Smooth muscle cell of the brain vasculature (primary cell): ENCODE measurements around the gene HUWE1.

ENCODE experiments used
- DNase-seq: peaks from one replicate; pipeline ENCODE4 v3.0.0-alpha.2; 2012; ENCODE audit warnings: low read depth, low spot score

Gene HUWE1

DNA sequence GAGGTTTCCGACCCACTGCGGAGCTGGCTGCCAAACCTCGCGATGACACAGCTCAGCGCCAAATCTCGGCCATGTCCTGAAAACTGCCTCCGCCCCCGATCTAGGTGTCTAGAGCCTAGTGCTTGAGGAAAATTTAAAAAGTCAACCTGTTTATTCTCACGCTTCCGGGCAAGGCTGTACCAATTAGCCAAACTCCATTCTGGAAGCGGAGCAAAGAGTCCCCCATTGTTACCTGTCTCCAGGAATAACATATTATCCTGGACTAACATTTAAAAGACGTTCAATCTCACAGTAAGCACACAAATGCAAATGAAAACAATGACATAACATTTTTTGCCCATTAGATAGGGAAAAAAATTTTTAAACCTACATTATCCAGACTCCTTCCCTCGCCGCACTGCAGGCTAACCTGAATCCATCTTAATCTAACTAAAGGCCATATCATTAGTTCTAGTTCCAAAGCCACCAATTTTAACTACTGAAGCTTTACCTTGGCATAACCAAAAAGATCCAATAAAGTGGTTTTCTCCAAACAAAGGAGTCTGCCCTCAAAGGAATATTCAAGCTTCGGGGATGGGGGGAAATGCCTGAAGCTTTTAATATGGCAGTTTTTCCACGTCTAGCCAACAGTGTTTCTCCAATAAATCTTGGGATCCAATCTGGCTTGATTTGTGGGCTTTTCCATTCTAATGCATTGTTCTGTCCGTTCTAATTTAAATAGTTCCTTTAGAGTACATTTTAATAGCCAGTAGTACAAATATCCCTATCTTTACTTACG lies 1.9 kb downstream of the HUWE1 start:
- no peak for DNase-seq

DNA sequence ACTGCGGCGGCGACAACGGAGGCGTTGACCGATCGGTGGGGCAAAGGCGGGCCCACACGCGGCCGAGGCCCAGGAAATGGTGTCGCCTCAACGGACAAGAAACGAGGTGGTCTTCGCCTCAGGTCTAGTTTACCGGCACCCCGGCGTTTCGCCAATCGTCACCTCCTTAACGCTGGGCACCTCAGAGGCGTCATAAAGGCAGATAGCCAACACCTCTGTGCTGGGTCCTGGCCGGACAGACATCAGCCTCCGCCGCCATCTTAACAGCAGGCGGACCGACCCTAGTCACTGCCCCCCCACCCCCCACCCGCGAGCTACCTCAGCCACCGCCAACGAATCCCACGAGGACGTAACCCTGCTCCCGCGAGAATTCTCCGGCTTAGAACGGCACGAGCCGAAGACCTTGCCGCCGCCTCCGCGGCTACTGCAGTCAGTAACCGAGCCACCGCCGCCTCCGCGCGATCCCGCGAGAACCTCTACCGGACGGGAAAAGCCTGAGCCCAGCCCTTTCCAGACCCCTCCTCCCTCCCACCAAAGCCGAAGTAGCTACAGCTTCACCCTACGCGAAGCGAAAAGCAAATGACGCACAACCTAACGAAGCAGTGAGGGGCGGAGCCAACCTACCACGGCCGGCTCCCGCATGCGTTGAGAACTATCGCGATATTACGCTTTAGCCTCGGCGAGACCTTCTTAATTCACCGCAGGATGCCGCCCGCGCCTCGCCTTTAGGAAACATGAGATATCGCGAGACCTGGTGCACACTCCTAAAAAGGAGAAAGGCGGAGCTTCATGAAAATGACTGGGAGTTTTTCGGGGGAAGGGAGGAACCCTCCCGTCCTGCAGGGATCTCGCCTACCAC lies 2.7 kb downstream of the HUWE1 start:
- peak; percentile 93 for DNase-seq

DNA sequence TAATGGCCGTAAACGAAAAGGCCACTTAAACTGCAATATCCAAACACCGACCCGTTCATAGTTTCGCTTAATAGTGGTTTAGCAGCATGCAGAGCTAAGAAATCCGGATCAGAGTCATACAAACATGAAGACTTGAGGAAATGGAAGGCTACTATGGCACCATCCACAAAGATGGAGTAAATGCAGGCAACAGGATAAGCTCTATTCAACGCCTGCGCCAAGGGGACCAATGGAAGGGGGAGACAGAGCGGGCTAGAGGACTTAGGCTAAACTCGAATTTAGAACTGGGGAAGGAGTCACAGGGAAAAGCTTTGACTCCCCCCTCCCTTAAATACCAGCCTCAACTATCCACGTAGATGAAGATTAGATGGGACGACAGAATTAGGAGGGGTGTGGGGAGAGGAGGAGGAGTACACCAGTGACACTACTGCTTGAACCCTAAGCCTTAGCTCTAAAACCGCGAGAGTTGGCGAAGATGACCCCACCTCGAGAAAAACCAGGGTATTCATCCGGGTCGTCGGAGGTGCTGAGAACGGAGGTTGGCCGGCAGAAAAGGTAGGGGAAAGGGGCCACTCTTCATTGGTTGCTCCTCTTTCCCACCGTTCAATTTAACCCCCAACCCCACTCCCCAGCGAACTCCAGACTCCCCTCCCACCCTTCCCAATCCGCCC lies 3.5 kb downstream of the HUWE1 start:
- DNase-seq, result no peak

DNA sequence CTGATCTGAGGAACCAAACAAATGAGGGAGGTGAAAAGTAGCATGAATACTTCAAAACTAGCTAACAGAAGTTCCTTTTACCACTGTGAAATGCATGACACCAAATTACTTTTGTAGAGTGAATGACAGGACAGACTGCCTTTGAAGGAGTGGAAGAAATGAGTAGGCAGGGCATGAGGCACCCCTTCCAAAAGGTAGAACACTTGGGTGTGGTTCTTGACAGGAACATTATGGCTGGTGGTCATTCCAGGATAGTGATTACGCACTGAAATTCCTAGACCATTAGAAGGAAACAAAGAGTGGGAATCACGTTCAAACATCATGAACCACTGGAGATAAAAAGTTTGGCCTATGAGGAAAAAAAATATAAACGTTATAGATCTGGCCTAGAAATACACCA lies 4.9 kb downstream of the HUWE1 start:
- DNase-seq, result no peak

DNA sequence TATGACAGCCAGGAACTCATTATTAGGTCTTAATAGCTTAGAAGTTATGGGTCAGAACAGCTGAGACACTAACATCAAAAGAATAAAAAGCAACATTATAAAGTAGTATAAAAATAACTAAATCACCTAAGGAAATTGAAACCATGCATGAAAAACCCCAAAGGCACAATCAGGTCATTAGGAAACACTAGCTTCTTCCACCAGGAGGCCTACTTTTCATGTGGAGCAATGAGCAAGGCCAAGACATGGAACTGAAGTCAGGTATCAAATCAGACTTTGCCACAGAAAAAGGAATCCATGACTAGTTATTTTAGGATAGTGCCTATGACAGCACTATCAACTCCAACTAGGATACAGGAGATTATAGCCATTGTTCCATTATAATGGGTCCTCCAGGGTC lies 7.9 kb downstream of the HUWE1 start:
- DNase-seq, result no peak

DNA sequence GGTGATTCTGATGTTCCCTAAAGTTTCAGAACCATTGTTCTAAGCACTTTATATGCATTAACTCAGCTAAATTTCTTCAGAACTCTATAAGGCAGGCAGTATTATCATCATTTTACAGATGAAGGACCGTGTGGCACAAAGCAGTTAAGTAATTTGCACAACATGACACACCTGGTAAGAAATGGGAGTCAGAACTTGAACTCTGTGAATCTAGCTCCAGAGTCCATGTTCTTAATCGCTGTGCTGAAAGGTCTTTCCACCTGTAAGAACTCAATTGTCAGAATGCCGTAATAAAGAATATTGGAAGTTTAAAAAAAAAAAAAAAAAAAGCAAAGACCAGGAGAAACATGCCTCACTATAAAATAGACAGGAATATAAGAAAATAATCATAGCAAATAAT lies 9.2 kb downstream of the HUWE1 start:
- no peak for DNase-seq

DNA sequence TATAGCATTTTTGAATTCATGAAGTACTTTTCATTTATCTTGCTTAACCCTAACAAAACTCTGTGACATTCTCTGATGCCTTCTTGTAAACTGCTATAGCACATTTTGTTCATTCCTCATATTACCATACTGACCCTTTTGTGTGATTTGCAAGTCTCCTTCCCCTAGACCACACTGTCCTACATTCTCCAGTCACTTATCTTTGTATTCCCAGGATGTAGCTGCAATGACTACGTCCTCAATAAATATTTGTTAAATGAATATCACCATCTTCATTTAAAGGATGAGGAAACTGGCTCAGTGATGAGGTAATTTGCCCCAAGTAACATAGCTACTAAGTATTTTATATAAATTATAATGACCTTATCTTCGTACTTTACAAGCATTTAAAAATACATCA lies 11.9 kb downstream of the HUWE1 start:
- DNase-seq, result no peak

DNA sequence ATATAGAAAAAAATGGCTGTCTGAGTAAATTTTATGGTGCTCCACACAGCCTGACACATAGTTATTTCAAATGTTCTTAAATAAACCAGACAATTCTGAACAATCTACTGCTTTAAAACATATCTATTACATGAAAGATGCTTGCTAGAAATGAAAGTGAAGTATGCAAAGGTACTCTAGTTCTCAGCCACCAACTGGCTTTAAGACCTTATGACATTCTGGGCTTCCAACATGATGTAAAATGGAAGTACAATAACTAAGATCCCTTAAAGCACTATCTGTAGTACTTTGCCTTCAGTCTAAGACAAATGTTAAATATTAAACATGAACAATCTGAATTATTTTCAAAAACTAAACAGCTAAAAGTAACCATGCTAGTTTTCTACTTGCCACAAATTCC lies 17.3 kb downstream of the HUWE1 start:
- no peak for DNase-seq

DNA sequence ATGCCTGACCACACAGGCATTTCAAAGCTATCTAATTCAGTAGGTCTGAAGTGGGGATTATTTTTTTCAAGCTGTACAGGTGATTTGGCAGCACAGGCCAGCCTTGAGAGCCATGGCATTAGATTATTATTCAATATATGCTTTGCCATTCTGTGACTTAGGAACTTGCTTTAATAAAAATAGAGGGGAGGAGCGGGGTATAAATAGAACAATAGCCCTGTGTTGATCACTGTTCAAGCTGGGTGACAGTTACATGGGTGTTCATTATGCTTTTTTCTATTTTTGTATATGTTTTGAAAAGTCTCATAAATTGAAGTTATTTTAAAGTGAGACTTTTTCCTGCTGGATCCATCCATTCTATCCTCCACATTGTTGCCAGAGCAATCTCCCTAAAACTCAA lies 20.3 kb downstream of the HUWE1 start:
- DNase-seq, result no peak

DNA sequence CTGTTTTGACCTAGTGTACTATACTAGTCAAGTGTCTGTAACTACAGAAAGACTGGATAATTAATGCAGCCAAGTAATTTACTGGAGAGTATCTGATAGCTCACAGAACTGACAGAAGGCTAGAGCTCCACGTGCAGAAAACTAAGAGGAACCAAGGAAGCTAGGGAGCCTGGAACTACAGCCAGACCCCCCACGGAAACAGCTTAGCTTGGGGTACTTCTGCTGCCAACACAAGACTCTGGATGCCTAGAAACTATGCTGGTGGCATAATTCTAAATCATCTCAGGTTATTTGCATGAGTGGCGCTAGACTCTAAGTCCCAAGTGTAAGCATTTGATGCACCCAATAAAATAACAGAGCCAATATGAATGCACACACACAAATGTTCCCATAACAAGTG lies 26.5 kb downstream of the HUWE1 start:
- no peak for DNase-seq

DNA sequence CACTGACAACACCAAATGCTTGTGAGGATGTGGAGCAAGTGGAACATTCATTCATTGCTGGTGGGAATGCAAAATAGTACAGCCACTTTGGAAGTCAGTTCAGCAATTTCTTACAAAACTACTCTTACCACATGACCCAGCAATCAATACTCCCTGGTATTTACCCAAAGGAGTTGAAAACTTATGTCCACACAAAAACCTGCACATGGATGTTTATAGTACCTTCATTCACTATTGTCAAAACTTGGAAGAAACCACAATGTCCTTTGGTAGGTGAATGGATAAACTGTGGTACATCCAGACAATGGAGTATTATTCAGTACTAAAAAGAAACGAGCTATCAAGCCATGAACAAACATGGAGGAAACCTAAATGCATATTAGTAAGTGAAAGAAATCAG lies 27.5 kb downstream of the HUWE1 start:
- no peak for DNase-seq

DNA sequence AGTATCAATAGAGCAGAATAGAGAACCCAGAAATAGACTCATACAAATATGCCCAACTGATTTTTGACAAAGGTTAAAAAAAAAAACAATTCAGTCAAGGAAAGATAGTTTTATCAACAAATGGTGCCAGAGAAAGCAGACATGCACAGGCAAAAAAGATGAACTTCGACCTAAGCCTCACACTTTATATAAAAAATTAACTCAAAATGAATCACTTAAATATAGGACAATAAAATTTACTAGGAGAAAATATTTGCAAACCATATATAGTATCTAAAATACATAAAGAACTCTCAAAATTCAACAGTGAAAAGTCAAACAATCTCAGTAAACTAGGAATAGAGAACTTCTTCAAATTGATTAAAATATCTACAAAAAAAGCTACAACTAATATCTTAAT lies 29.7 kb downstream of the HUWE1 start:
- no peak for DNase-seq

DNA sequence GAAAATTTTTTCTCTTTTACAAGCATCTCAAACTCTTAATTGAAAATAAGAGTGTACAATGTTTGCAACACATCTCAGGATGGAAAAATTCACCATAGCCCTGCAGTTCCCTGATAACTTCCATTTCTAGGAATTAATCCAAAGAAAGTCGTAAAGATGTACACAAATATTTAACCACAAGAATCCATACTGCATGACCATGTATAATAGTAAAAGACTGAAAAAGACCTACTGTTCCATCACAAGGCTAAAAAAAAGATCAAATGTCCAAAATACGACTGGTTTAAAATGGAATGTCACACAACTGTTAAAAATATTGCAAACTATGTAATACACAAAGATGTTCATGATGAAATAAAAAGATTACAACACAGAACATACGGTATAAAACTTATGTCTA lies 32.1 kb downstream of the HUWE1 start:
- no peak for DNase-seq

DNA sequence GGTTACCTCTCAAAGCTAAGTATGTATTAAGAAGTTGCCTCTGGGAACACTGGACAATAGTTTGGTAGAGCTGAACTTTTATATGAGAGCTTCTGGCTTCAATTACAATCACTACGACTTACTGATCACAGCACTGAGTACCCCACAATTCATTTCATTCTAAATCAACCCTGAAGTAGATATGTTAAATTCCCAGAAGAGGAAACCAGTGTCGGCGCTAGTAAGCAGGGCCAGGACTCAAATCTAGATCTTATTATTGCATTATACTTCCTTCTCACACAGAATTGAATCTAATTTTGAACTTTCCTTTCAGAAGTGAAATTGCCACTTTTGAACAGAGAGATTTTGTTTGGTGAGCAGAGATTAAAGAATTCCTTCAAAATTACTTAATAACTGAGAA lies 41.8 kb downstream of the HUWE1 start:
- no peak for DNase-seq

DNA sequence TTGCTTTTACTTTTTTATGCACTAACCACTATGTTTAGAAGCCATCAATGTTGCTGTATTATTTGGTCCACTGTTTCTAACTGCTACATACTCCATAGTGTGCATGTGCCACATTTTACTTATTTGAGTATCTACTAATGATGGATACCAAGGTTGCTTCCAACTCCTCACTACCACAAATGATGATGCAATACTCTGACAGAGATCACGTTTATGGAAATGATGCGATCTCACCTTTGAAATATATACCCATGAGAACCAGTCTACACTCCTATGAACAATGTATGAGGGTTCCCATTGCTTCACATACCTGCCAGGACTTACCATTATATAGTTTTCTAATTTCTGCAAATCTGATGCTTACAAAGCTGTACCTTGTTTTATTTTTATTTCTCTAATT lies 44.2 kb downstream of the HUWE1 start:
- DNase-seq, result no peak

DNA sequence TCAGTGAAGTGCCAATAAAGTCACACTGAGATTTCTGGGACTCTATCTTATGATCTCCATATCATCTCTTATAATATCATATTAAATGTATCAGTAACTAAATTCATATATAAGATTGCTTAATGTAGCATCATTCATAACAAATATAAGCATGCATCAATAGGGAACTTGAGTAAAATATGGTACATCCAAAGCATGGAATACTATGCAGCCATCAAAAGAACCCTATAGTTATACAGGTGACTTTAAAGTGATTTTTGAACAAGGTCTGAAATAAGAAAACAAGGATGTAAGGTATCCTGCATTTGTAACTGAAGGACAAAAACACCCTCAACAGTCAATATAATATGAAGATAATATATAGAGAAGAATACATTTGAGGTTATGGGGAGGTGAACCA lies 47.3 kb downstream of the HUWE1 start:
- no peak for DNase-seq

DNA sequence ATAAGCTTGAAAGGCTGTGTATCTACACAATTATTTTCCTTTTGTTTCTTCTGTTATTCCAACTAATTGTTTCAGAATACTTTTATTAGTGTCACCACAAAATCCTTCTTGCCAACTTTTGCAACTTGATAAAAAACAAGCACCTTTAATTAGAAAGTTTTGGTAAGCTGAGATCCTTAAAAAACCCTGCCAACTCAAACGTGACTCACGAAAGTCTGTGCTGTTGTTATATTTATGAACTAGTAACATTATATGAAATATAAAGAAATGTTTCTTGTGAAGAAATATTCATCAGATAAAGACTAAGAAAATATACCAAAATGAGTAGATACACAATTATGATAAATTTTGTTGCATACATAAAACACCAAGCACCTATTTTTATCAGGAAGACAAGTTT lies 49.0 kb downstream of the HUWE1 start:
- no peak for DNase-seq

DNA sequence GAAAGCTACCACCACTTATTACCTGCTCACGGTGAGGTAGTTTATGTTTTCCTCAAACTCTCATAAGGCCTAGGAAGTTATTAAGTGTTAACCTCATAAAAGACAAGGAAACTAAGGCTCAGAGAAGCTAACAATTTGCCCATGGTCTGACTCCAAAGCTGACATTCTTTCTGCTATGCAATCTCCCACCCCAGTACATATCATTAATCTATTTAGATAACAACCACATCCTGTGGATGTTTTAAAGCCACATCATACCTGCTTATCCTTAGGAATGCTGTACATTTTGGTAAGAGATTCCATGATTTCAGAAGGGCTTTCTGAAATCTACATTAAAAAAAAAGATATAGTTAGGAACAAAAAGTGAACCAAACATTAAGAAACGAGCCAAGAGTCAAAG lies 55.4 kb downstream of the HUWE1 start:
- no peak for DNase-seq

DNA sequence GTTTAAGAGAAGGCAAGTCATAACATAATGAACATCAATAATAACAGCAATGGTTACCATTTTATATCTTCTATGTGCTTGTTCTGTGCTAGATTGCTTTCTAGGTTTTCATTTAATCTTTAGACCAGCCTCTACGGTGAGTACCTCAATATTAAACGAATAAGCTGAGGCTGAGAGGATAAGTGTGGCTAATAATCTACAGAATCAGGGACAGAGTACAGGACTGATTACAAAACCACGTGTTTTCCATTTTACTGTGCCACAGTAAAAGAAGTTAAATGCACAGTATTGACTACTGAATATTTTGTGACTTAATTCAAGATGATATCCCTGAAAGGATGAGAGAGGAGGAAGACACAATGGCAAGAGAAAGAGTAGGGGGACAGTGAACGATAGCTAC lies 56.3 kb downstream of the HUWE1 start:
- no peak for DNase-seq

DNA sequence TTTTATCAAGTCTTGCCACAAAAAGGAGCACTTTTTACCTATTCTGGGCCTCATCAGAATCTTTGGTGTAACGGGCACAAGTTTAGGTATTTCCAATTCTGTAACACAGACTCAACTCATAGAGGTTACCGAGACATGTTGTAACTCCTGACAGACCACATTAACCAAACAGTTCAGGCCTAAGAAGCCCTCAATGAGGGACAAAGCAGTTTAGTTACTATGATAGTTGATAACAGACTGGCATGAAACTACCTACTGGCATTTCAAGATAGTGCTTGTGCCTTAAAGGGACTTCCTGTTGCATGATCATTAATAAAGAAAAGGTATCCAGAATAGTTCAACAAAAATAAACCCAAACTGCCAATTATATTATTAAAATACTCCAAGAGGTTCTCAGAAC lies 64.1 kb downstream of the HUWE1 start:
- DNase-seq, result no peak

DNA sequence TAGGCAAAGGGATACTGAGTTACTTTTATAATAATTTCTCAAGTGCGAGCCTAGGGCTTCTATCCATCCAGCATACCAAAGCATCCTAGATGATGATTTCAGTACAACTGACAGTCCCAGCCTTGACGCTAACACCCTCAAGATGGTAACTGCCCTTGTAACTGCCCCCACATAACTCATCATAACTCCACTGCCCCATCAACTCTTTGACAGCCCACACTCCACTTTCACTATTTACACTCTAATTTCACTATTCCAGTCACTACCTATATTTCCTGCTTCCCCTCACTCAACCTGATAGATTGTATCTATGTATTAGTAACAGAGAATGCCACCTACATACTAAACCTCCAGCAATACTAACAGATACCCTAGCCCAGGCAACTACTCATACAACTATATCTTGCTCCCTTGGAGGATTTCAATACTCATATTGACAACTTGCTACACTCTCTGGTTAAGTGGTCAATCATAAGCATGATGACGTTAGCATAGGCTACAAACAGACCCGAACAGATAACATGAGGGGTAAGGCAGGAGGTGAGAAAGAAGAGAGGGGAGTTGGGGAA lies 65.0 kb downstream of the HUWE1 start:
- DNase-seq, result no peak

DNA sequence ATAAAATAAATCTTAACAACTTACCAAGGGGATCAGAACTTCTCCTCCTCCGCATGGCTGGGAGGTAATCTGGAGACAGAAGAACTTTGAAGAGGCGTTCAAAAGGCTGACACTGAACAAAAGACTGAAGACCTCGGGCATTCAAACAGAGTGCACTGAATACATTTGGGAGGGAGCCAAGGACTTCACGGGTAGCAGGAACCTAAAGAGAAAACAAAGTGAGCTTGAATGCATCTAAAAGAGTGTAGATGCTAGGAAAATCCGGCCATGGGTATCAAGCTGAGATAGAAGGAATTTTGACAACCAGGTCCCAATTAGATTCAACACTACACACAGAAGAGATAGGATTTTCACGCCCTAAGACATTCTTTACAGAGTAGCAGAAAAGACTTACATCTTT lies 69.6 kb downstream of the HUWE1 start:
- no peak for DNase-seq
